HG03064 (cell line): ENCODE results near the gene SLC25A23.
"Not testable (repeated sequence)": the region's sequence is repeated elsewhere in the genome, so short reads cannot be mapped to it uniquely, and the experiment has no call there.

Source experiments
- ATAC-seq: cut with Tn5 transposase; IDR thresholded peaks from one replicate; pipeline ENCODE4 v1.9.1; 2021; ENCODE audit warnings: low read depth; ENCODE audit not compliant: unreplicated experiment

SLC25A23 gene

GRCh38 chr19:6458695-6459261, 814 bp downstream of the SLC25A23 start:
- no peak for ATAC-seq

GRCh38 chr19:6457958-6458694, 1.5 kb downstream of the SLC25A23 start:
- no peak for ATAC-seq

GRCh38 chr19:6455924-6456323, 3.7 kb downstream of the SLC25A23 start:
- ATAC-seq = no peak

GRCh38 chr19:6453951-6454565, 5.5 kb downstream of the SLC25A23 start:
- ATAC-seq = no peak

GRCh38 chr19:6452899-6453298, 6.7 kb downstream of the SLC25A23 start:
- no peak for ATAC-seq

- ATAC-seq = no peak
Measured at GRCh38 chr19:6452223-6452614, 7.4 kb downstream of the SLC25A23 start.

GRCh38 chr19:6451583-6452222, 7.9 kb downstream of the SLC25A23 start:
- no peak for ATAC-seq

- no peak for ATAC-seq
Measured at GRCh38 chr19:6450166-6450565, 9.4 kb downstream of the SLC25A23 start.

GRCh38 chr19:6448045-6448444, 11.5 kb downstream of the SLC25A23 start:
- no peak for ATAC-seq

- ATAC-seq = no peak
Measured at GRCh38 chr19:6446452-6446851, 13.1 kb downstream of the SLC25A23 start.

GRCh38 chr19:6443986-6444385, 15.6 kb downstream of the SLC25A23 start:
- no peak for ATAC-seq

- ATAC-seq = no peak
Measured at GRCh38 chr19:6442087-6442688, 17.4 kb downstream of the SLC25A23 start.

GRCh38 chr19:6440905-6441304, 18.7 kb downstream of the SLC25A23 start:
- ATAC-seq = no peak

- no peak for ATAC-seq
Measured at GRCh38 chr19:6439743-6440142, 19.8 kb downstream of the SLC25A23 start.

- ATAC-seq = no peak
Measured at GRCh38 chr19:6433663-6434062, 25.9 kb downstream of the SLC25A23 start, which contains the start of gene SLC25A41. Gene SLC25A41 (minus strand): TSS chr19:6433763. CDS start chr19:6433693, 70 bp downstream.

- no peak for ATAC-seq
Measured at GRCh38 chr19:6433165-6433564, 26.4 kb downstream of the SLC25A23 start.

GRCh38 chr19:6431891-6432290, 27.7 kb downstream of the SLC25A23 start:
- no peak for ATAC-seq

- no peak for ATAC-seq
Measured at GRCh38 chr19:6429419-6430221, 30.0 kb downstream of the SLC25A23 start.

- not testable (repeated sequence) for ATAC-seq
Measured at GRCh38 chr19:6428692-6429418, 30.7 kb downstream of the SLC25A23 start.
